Measurements from ENCODE around the gene SPATA20. TPM values are rescaled to one million over a fixed set of nuclear protein-coding genes. Genes with fewer than 3 reads are reported as not detected.

SPATA20 gene
- total RNA-seq, 1 donor from 2014 or later, result 16.2 TPM

- DNase-seq, result no peak
These were observed 56.4 kb downstream of the SPATA20 start for GRCh38 chr17:50603340-50603739.

- no peak for DNase-seq
These were observed 57.5 kb downstream of the SPATA20 start for GRCh38 chr17:50604513-50604912.

GRCh38 chr17:50605429-50605828 is 58.5 kb downstream of the SPATA20 start:
- no peak for DNase-seq

Other genes with a start within 250 kb of the SPATA20 start
- gene XYLT2, start 201.0 kb upstream of the SPATA20 start, total RNA-seq, result 7.5 TPM
- gene MRPL27, start 174.0 kb upstream of the SPATA20 start, total RNA-seq, result 30.3 TPM
- 1.4 TPM for gene EME1, start 173.9 kb upstream of the SPATA20 start, total RNA-seq
- gene LRRC59, start 149.7 kb upstream of the SPATA20 start, total RNA-seq, result 45.7 TPM
- gene ACSF2, start 121.0 kb upstream of the SPATA20 start, total RNA-seq, result 1.9 TPM
- not detected for gene CHAD, start 78.3 kb upstream of the SPATA20 start, total RNA-seq
- gene RSAD1, start 68.3 kb upstream of the SPATA20 start, total RNA-seq, result 24.2 TPM
- 2.0 TPM for gene MYCBPAP, start 38.7 kb upstream of the SPATA20 start, total RNA-seq
- gene EPN3, start 14.4 kb upstream of the SPATA20 start, total RNA-seq, result 0.31 TPM
- gene CACNA1G, start 13.5 kb downstream of the SPATA20 start, total RNA-seq, result 20.1 TPM
- gene ABCC3, start 87.7 kb downstream of the SPATA20 start, total RNA-seq, result 0.16 TPM
- 31.4 TPM for gene ANKRD40, start 160.7 kb downstream of the SPATA20 start, total RNA-seq
- 141 TPM for gene LUC7L3, start 172.4 kb downstream of the SPATA20 start, total RNA-seq
- not detected for gene ANKRD40CL, start 220.3 kb downstream of the SPATA20 start, total RNA-seq